ENCODE measurements around the gene GALNT9.

DNA sequence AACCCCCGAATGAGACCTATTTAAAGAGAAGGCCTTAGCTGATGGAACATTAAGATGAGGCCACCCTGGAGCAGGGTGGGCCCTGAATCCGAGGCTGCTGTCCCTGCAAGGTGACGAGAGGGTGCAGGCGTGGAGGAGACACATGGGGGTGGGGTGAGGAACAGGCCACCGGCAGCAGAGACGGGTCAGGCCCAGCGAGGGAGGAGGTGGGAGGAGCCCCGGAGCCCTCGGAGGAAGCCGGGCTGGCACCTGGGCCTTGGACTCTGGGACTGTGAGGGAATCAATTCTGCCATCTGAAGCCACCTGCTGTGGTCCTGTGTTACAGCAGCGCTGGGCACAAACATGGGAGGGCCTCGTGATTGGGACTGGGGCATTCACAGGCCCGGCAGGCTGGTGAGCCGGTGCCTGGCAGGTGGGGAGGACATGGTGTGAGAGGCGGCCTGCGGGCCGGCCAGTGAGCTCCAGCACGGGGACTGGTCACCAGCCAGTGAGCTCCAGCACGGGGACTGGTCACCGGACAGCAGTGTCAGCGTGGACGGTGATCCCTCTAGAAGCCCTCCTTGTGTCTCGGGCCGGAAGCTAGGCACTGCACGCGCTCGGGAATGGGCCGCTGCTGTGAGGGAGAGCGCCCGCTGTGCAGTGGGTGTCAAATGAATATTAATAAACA is 138.4 kb downstream of the GALNT9 start:
- TF ChIP-seq, protein P1, sequence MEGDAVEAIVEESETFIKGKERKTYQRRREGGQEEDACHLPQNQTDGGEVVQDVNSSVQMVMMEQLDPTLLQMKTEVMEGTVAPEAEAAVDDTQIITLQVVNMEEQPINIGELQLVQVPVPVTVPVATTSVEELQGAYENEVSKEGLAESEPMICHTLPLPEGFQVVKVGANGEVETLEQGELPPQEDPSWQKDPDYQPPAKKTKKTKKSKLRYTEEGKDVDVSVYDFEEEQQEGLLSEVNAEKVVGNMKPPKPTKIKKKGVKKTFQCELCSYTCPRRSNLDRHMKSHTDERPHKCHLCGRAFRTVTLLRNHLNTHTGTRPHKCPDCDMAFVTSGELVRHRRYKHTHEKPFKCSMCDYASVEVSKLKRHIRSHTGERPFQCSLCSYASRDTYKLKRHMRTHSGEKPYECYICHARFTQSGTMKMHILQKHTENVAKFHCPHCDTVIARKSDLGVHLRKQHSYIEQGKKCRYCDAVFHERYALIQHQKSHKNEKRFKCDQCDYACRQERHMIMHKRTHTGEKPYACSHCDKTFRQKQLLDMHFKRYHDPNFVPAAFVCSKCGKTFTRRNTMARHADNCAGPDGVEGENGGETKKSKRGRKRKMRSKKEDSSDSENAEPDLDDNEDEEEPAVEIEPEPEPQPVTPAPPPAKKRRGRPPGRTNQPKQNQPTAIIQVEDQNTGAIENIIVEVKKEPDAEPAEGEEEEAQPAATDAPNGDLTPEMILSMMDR (IDR thresholded peaks at IDR 0.05): no peak
- TF ChIP-seq POLR2AphosphoS5 (IDR thresholded peaks at IDR 0.05): no peak

Measured in prostate gland (tissue), 2 donors.